HepG2 (cell line): Measurements from ENCODE around the gene SPATA13. TPM values are rescaled to one million over a fixed set of nuclear protein-coding genes. Genes with fewer than 3 reads are reported as not detected.

Experiments used
- CTCF ChIP-seq: sonication (generic); formaldehyde crosslinking; IDR thresholded peaks from 2 replicates; pipeline ENCODE4 v1.5.0; 2020; ENCODE audit warnings: mild to moderate bottlenecking, missing genetic modification reagents, moderate library complexity
- DR1 ChIP-seq: sonication (generic); formaldehyde crosslinking; IDR thresholded peaks from 2 replicates; pipeline ENCODE4 v1.8.0; 2021; ENCODE audit warnings: mild to moderate bottlenecking, missing genetic modification reagents, inconsistent platforms
- HOXA7 ChIP-seq: sonication (generic); formaldehyde crosslinking; IDR thresholded peaks from 2 replicates; pipeline ENCODE4 v1.8.1; 2022; ENCODE audit warnings: mild to moderate bottlenecking, missing genetic modification reagents, moderate library complexity
- KLF11 ChIP-seq: IDR thresholded peaks from 2 replicates; pipeline ENCODE4 v1.6.1; 2016; ENCODE audit warnings: missing compliant biosample characterization
- MIER2 ChIP-seq: IDR thresholded peaks from 2 replicates; pipeline ENCODE4 v1.6.1; 2016; ENCODE audit warnings: missing biosample characterization, missing genetic modification reagents
- NFKBIZ ChIP-seq: IDR thresholded peaks from 2 replicates; pipeline ENCODE4 v1.6.1; 2018; ENCODE audit warnings: missing genetic modification reagents, missing compliant biosample characterization
- NR2F6 ChIP-seq, 2 experiments: IDR thresholded peaks; 2 replicates each; pipeline ENCODE4 v1.6.1; 2016; ENCODE audit warnings: antibody characterized with exemption in 1 of 2, mild to moderate bottlenecking in 1 of 2
- PITX1 ChIP-seq: sonication (generic); formaldehyde crosslinking; IDR thresholded peaks from 2 replicates; pipeline ENCODE4 v1.5.1; 2020; ENCODE audit warnings: mild to moderate bottlenecking, missing genetic modification reagents
- POLR2AphosphoS5 ChIP-seq: IDR thresholded peaks from 2 replicates; pipeline ENCODE4 v1.6.1; 2012; ENCODE audit warnings: low read depth, low read length
- PTBP1 ChIP-seq: fragments of 200-400 bp; formaldehyde crosslinking; IDR thresholded peaks from 2 replicates; pipeline ENCODE4 v1.6.1; 2018; ENCODE audit warnings: low read length, low read depth; ENCODE audit not compliant: poor library complexity, severe bottlenecking
- REL ChIP-seq: sonication (generic); formaldehyde crosslinking; conservative IDR thresholded peaks from 2 replicates; pipeline ENCODE4 v1.8.0; 2022; ENCODE audit warnings: mild to moderate bottlenecking, missing genetic modification reagents, moderate library complexity
- THYN1 ChIP-seq: sonication (generic); formaldehyde crosslinking; IDR thresholded peaks from 2 replicates; pipeline ENCODE4 v1.8.1; 2023; ENCODE audit warnings: low read depth, mild to moderate bottlenecking, moderate library complexity, missing genetic modification reagents, borderline replicate concordance
- TOE1 ChIP-seq: sonication (generic); formaldehyde crosslinking; IDR thresholded peaks from 2 replicates; pipeline ENCODE4 v1.4.0; 2020; ENCODE audit warnings: mild to moderate bottlenecking, missing genetic modification reagents
- ZFP90 ChIP-seq: sonication (generic); formaldehyde crosslinking; IDR thresholded peaks from 2 replicates; pipeline ENCODE4 v1.8.0; 2022; ENCODE audit warnings: missing genetic modification reagents, mild to moderate bottlenecking, inconsistent platforms, borderline replicate concordance
- ZNF350 ChIP-seq: sonication (generic); formaldehyde crosslinking; IDR thresholded peaks from 2 replicates; pipeline ENCODE4 v1.4.0; 2020; ENCODE audit warnings: mild to moderate bottlenecking, low read depth, missing genetic modification reagents, borderline replicate concordance
- ZNF430 ChIP-seq: sonication (generic); formaldehyde crosslinking; IDR thresholded peaks from 2 replicates; pipeline ENCODE4 v1.9.0; 2021; ENCODE audit warnings: mild to moderate bottlenecking, missing genetic modification reagents
- ZNF580 ChIP-seq: IDR thresholded peaks from 2 replicates; pipeline ENCODE4 v1.6.1; 2016; ENCODE audit warnings: low read depth, borderline replicate concordance
- ZNF629 ChIP-seq: sonication (generic); formaldehyde crosslinking; conservative IDR thresholded peaks from 2 replicates; pipeline ENCODE4 v1.5.0; 2020; ENCODE audit warnings: missing genetic modification reagents
- ZNF761 ChIP-seq: sonication (generic); formaldehyde crosslinking; conservative IDR thresholded peaks from 2 replicates; pipeline ENCODE4 v1.4.0; 2020; ENCODE audit warnings: mild to moderate bottlenecking, missing genetic modification reagents
- ZNF777 ChIP-seq: sonication (generic); formaldehyde crosslinking; IDR thresholded peaks from 2 replicates; pipeline ENCODE4 v1.4.0; 2020; ENCODE audit warnings: missing genetic modification reagents
- ZNF781 ChIP-seq: sonication (generic); formaldehyde crosslinking; IDR thresholded peaks from 2 replicates; pipeline ENCODE4 v1.5.1; 2020; ENCODE audit warnings: borderline replicate concordance, mild to moderate bottlenecking, missing genetic modification reagents; ENCODE audit errors: not compliant biosample characterization
- ZZZ3 ChIP-seq: sonication (generic); formaldehyde crosslinking; IDR thresholded peaks from 2 replicates; pipeline ENCODE4 v1.4.0; 2020; ENCODE audit warnings: missing genetic modification reagents, mild to moderate bottlenecking, borderline replicate concordance
- polyA plus RNA-seq, 8 experiments: library from polyadenylated mRNA; depleted of rRNA in 3 of 8; stranded (reverse) in 7 of 8; unstranded in 1 of 8; fragments of >200 nt; fragmentation: Illumina TruSeq in 4 of 8; extraction: Trizol in 4 of 8; gene quantifications; 2 replicates each; pipeline versions ENCODE4 v1.2.1 to v1.2.3, GENCODE V29; 2011 to 2016; ENCODE audit warnings: low read depth in 4 of 8, missing spikeins in 1 of 8, mixed read lengths in 1 of 8; ENCODE audit not compliant: insufficient read depth in 1 of 8
- total RNA-seq, 5 experiments: library from RNA; depleted of rRNA; stranded (reverse); fragments of >200 nt; fragmentation: Illumina TruSeq; extraction: Trizol; gene quantifications; 2 replicates each; pipeline ENCODE4 v1.2.3, GENCODE V29; 2016; ENCODE audit warnings: low read depth in 1 of 5
- TF ChIP-seq, protein P1 (sequence below): sonication (generic); formaldehyde crosslinking; IDR thresholded peaks from 2 replicates; pipeline ENCODE4 v1.4.0; 2020; ENCODE audit warnings: mild to moderate bottlenecking, missing genetic modification reagents
- TF ChIP-seq, protein P2 (sequence below): sonication (generic); formaldehyde crosslinking; IDR thresholded peaks from 2 replicates; pipeline ENCODE4; 2020; ENCODE audit warnings: missing genetic modification reagents, mild to moderate bottlenecking, borderline replicate concordance

The SPATA13 gene
- total and polyA plus RNA-seq, 2 of the 13 experiments (the other 11 are each of a cell fraction or from before 2014, with no cell fraction given): 11.3 to 14.2 TPM

DNA sequence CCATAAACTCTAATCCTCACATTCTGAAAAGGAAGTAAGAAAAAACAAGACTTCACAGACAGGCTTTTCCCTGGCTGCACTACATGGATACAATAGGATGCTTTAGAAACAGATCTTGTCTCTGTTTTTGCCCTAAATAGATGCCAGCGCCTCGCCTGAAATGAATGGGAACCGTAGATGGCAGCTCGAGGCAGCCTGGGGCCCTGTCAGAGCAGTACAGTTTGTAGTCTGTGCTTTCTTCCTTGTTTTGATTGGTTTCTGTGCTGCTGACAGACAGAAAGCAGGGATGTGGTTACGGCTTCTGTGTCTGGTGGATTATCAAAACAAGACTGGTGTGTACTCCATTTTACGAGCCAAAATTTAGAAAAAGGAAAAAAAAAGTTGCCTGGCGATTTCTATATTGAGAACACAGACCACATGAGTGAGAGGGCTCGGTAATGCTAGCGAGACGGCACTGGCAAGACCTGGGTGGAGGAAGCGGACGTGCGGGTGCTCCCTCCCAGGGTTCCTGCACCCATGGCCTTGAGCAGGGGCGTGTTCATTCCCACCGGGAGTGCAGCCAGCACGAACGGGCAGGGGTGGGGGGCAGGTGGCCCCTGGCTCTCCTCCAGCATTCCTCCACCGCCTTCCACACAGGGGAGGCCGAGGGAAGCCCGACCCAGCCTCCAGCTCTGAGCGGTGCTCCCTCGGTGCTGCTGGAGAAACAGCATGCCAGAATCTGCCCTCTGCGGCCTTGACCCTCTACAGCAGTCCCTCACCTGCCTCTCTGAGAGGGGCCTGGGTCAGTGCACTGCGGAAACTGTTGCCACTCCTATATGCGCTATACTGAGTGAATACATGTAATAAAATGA lies 111.3 kb downstream of the SPATA13 start (continued):
- TF ChIP-seq, protein P1, sequence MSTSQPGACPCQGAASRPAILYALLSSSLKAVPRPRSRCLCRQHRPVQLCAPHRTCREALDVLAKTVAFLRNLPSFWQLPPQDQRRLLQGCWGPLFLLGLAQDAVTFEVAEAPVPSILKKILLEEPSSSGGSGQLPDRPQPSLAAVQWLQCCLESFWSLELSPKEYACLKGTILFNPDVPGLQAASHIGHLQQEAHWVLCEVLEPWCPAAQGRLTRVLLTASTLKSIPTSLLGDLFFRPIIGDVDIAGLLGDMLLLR (CRISPR knock-in tag): 0 out of 2 replicates have a peak, but pooled peaks have one; percentile 48
- TF ChIP-seq ZZZ3 (CRISPR knock-in tag) (0 out of 2 replicates have a peak, but pooled peaks have one; percentile 27), CTCF (peak; percentile 20; the same call in 1 of the 2 replicates), NFKBIZ (CRISPR knock-in tag) (no peak; the same call in 1 of the 2 replicates), ZNF350 (no peak), ZNF629 (CRISPR knock-in tag) (peak; percentile 27; the same call in 1 of the 2 replicates), KLF11 (CRISPR knock-in tag) (no peak), ZNF430 (no peak; the same call in 1 of the 2 replicates), MIER2 (CRISPR knock-in tag) (no peak), POLR2AphosphoS5 (peak; percentile 27; the same call in 1 of the 2 replicates), ZNF781 (CRISPR knock-in tag) (no peak), HOXA7 (no peak), ZNF580 (0 out of 2 replicates have a peak, but pooled peaks have one; percentile 43), REL (CRISPR knock-in tag) (no peak), TOE1 (CRISPR knock-in tag) (no peak), PITX1 (CRISPR knock-in tag) (no peak; the same call in none of the 2 replicates), THYN1 (no peak), PTBP1 (no peak), ZFP90 (CRISPR knock-in tag) (peak; percentile 83), DR1 (CRISPR knock-in tag) (no peak), ZNF777 (CRISPR knock-in tag) (0 out of 2 replicates have a peak, but pooled peaks have one; percentile 44), ZNF761 (CRISPR knock-in tag) (no peak), NR2F6 (IDR thresholded peaks at IDR 0.05) (peak; percentile 88), NR2F6 (CRISPR knock-in tag; IDR thresholded peaks at IDR 0.05) (peak; percentile 92)
- TF ChIP-seq, protein P2, sequence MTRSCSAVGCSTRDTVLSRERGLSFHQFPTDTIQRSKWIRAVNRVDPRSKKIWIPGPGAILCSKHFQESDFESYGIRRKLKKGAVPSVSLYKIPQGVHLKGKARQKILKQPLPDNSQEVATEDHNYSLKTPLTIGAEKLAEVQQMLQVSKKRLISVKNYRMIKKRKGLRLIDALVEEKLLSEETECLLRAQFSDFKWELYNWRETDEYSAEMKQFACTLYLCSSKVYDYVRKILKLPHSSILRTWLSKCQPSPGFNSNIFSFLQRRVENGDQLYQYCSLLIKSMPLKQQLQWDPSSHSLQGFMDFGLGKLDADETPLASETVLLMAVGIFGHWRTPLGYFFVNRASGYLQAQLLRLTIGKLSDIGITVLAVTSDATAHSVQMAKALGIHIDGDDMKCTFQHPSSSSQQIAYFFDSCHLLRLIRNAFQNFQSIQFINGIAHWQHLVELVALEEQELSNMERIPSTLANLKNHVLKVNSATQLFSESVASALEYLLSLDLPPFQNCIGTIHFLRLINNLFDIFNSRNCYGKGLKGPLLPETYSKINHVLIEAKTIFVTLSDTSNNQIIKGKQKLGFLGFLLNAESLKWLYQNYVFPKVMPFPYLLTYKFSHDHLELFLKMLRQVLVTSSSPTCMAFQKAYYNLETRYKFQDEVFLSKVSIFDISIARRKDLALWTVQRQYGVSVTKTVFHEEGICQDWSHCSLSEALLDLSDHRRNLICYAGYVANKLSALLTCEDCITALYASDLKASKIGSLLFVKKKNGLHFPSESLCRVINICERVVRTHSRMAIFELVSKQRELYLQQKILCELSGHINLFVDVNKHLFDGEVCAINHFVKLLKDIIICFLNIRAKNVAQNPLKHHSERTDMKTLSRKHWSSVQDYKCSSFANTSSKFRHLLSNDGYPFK (CRISPR knock-in tag): no peak
